GM12878 (cell line): ENCODE measurements around the gene MRPS18B. TPM values are rescaled to one million over a fixed set of nuclear protein-coding genes. Genes with fewer than 3 reads are reported as not detected.
A peak's percentile ranks its signal among the peaks of the same experiment; 100 is the strongest.

Experiments
- BHLHE40 ChIP-seq, 2 experiments: fragments of 450-650 bp in 1 of 2; IDR thresholded peaks; 2 replicates each; pipeline ENCODE4 v1.6.1; 2011 to 2017; ENCODE audit warnings: low read depth in 2 of 2, borderline replicate concordance in 1 of 2, improper control_type of control experiment in 1 of 2, low read length in 1 of 2, mild to moderate bottlenecking in 1 of 2
- HDAC2 ChIP-seq: fragments of 200-600 bp; sonication (generic); IDR thresholded peaks from 2 replicates; pipeline ENCODE4 v1.6.1; 2017
- MEF2B ChIP-seq: fragments of 450-650 bp; IDR thresholded peaks from 2 replicates; pipeline ENCODE4 v1.6.1; 2018; ENCODE audit warnings: mild to moderate bottlenecking, moderate library complexity; ENCODE audit not compliant: partially characterized antibody, poor library complexity, severe bottlenecking
- MYC ChIP-seq: IDR thresholded peaks from 2 replicates; pipeline ENCODE4 v1.6.1; 2011; ENCODE audit warnings: mild to moderate bottlenecking, low read length, moderate library complexity, inconsistent platforms; ENCODE audit not compliant: insufficient read depth, insufficient replicate concordance, insufficient read length, severe bottlenecking
- NKRF ChIP-seq: fragments of 450-650 bp; conservative IDR thresholded peaks from 2 replicates; pipeline ENCODE4 v1.6.1; 2017; ENCODE audit warnings: mild to moderate bottlenecking, moderate library complexity
- PKNOX1 ChIP-seq: fragments of 450-650 bp; IDR thresholded peaks from 2 replicates; pipeline ENCODE4 v1.6.1; 2016; ENCODE audit warnings: mild to moderate bottlenecking
- RFX5 ChIP-seq: IDR thresholded peaks from 2 replicates; pipeline ENCODE4 v1.6.1; 2011; ENCODE audit warnings: low read depth, low read length, improper control_type of control experiment
- RUNX3 ChIP-seq: IDR thresholded peaks from 2 replicates; pipeline ENCODE4 v1.6.1; 2012; ENCODE audit warnings: low read length, inconsistent platforms
- SMARCA5 ChIP-seq: fragments of 450-650 bp; IDR thresholded peaks from 2 replicates; pipeline ENCODE4 v1.6.1; 2017; ENCODE audit warnings: mild to moderate bottlenecking
- SP1 ChIP-seq: IDR thresholded peaks from one replicate; pipeline ENCODE4 v1.6.1; 2011; ENCODE audit warnings: low read depth, low read length
- USF1 ChIP-seq: IDR thresholded peaks from 2 replicates; pipeline ENCODE4 v1.6.1; 2011; ENCODE audit warnings: borderline replicate concordance, low read depth, mild to moderate bottlenecking, moderate library complexity, mixed read lengths, low read length; ENCODE audit not compliant: insufficient read depth; ENCODE audit errors: extremely low read length
- USF2 ChIP-seq: IDR thresholded peaks from 2 replicates; pipeline ENCODE4 v1.6.1; 2011; ENCODE audit warnings: low read depth, low read length, improper control_type of control experiment, borderline replicate concordance
- ZBTB40 ChIP-seq: fragments of 450-650 bp; IDR thresholded peaks from 2 replicates; pipeline ENCODE4 v1.6.1; 2016; ENCODE audit warnings: mild to moderate bottlenecking, moderate library complexity, borderline replicate concordance
- ZNF592 ChIP-seq: fragments of 450-650 bp; IDR thresholded peaks from 2 replicates; pipeline ENCODE4 v1.6.1; 2017; ENCODE audit warnings: mild to moderate bottlenecking, moderate library complexity
- ZSCAN29 ChIP-seq: fragments of 450-650 bp; IDR thresholded peaks from 2 replicates; pipeline ENCODE4 v1.6.1; 2017; ENCODE audit warnings: mild to moderate bottlenecking, moderate library complexity
- polyA plus RNA-seq, 11 experiments: library from polyadenylated mRNA; depleted of rRNA in 4 of 11; unstranded in 6 of 11; stranded (reverse) in 5 of 11; fragments of >200 nt; fragmentation: Nextera tagmentation in 4 of 11; fragmentation: Illumina TruSeq in 1 of 11; extraction: Ambion mirVana in 4 of 11; extraction: Trizol in 1 of 11; gene quantifications; 1 replicate in 1 of 11; 2 replicates in 10 of 11; pipeline versions ENCODE4 v1.2.1 to v1.2.3, GENCODE V29; 2011 to 2016; ENCODE audit warnings: inconsistent platforms in 2 of 11, missing spikeins in 2 of 11, low read depth in 1 of 11
- total RNA-seq, 4 experiments: library from RNA; depleted of rRNA in 3 of 4; stranded (reverse); fragments of >200 nt in 3 of 4; fragmentation: Illumina TruSeq in 1 of 4; extraction: Trizol in 1 of 4; gene quantifications; 2 replicates each; pipeline versions ENCODE4 v1.2.1 to v1.2.3, GENCODE V29; 2013 to 2021

MRPS18B gene
- total and polyA plus RNA-seq, 10 of the 15 experiments (the other 5 are each of a cell fraction or from before 2014, with no cell fraction given): 80.9 to 259 (median 140) TPM

GRCh38 chr6:30571075-30571761 lies 46.4 kb upstream of the MRPS18B start, which contains the start of gene ABCF1 (continued):
- TF ChIP-seq ZNF592 (no peak), ZSCAN29 (no peak), USF1 (peak; percentile 58), USF2 (peak; percentile 3; the same call in 1 of the 2 replicates), RUNX3 (peak; percentile 25; the same call in 1 of the 2 replicates), SMARCA5 (no peak), PKNOX1 (peak; percentile 62), HDAC2 (no peak), BHLHE40 (IDR thresholded peaks at IDR 0.05; ENCODE audit: borderline replicate concordance in 1 of 2, low read depth in 2 of 2, low read length in 1 of 2) (peak; percentile 100), MEF2B (no peak), SP1 (peak; percentile 55), RFX5 (peak; percentile 44; the same call in 1 of the 2 replicates), ZBTB40 (peak; percentile 95), MYC (no peak), NKRF (peak; percentile 86)
